Effector CD4-positive, alpha-beta T cell (primary cell): Measurements from ENCODE around the gene SLCO1B3.

ENCODE experiments used
- DNase-seq: peaks from one replicate; pipeline ENCODE4 v3.0.0-alpha.2; 2020

SLCO1B3 gene

GRCh38 chr12:20885552-20885951, 75.0 kb downstream of the SLCO1B3 start:
- DNase-seq = no peak

GRCh38 chr12:20917269-20917668, 106.8 kb downstream of the SLCO1B3 start:
- no peak for DNase-seq

GRCh38 chr12:20917819-20918218, 107.3 kb downstream of the SLCO1B3 start:
- no peak for DNase-seq

GRCh38 chr12:20931894-20932293, 121.4 kb downstream of the SLCO1B3 start:
- no peak for DNase-seq

- no peak for DNase-seq
Measured at GRCh38 chr12:20946732-20947131, 136.2 kb downstream of the SLCO1B3 start.

- no peak for DNase-seq
Measured at GRCh38 chr12:20950248-20950647, 139.7 kb downstream of the SLCO1B3 start.

GRCh38 chr12:20963303-20963702, 152.8 kb downstream of the SLCO1B3 start:
- DNase-seq = no peak

- DNase-seq = no peak
Measured at GRCh38 chr12:20963762-20964161, 153.3 kb downstream of the SLCO1B3 start.
